VCaP (cell line): Measurements from ENCODE around the gene FOXJ1.

Experiments
- H3K27ac ChIP-seq: fragments of 450-650 bp; 2 replicates; pipeline ENCODE4 v1.5.1; 2017
- TF ChIP-seq, protein P1 (sequence below): fragments of 450-650 bp; conservative IDR thresholded peaks from 2 replicates; pipeline ENCODE4 v1.5.1; 2017; ENCODE audit warnings: mild to moderate bottlenecking, moderate library complexity

FOXJ1 gene

DNA sequence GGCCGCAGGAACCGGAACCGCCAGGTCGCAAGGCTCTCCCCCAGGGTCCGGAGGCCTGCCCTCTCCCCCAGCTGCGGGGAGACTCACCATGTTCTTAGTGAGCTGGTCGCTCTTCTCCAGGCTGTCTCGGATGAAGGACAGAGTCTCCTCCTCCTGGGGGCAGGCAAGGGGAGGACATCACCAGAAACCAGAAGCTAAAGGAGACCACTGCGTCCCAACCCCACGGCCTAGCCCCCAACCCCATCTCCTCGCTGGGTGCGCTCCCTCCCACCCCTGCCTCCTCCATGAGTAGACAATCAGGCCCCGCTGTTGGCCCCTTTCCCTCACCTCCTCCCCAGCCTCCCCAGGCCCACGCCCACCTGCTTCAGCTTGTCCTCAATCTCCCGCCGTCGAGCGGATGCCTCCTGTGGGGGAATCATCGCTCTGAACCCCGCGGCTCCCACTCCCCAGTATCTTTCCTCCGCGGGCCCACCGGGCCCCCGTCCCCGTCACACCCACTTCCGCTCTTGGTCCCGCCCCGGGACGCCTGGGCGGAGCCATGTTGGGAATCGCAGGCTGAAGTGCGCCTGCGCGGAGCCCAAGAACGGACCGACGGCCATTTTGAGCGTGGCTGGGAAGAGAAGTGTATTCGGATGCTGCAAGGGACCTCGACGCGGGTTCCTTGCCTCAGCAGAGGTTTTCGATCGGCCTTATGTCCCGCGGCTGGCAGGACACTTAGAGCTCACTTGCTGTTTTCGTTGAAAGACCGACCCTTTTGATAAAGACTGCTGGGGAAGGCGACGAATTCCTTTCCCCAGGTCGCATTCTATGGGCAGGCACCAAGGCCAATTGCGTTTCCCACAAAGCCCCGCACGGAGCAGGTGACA lies 37.5 kb downstream of the FOXJ1 start, which contains the start of gene EXOC7:
Gene EXOC7 (minus strand): TSS at position 514 of the 866 bp plus-strand sequence. CDS start 95 bp downstream, at position 419.
- TF ChIP-seq, protein P1, sequence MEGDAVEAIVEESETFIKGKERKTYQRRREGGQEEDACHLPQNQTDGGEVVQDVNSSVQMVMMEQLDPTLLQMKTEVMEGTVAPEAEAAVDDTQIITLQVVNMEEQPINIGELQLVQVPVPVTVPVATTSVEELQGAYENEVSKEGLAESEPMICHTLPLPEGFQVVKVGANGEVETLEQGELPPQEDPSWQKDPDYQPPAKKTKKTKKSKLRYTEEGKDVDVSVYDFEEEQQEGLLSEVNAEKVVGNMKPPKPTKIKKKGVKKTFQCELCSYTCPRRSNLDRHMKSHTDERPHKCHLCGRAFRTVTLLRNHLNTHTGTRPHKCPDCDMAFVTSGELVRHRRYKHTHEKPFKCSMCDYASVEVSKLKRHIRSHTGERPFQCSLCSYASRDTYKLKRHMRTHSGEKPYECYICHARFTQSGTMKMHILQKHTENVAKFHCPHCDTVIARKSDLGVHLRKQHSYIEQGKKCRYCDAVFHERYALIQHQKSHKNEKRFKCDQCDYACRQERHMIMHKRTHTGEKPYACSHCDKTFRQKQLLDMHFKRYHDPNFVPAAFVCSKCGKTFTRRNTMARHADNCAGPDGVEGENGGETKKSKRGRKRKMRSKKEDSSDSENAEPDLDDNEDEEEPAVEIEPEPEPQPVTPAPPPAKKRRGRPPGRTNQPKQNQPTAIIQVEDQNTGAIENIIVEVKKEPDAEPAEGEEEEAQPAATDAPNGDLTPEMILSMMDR: no peak
- H3K27ac ChIP-seq: peak within 1 kb of the TSS; percentile 87

DNA sequence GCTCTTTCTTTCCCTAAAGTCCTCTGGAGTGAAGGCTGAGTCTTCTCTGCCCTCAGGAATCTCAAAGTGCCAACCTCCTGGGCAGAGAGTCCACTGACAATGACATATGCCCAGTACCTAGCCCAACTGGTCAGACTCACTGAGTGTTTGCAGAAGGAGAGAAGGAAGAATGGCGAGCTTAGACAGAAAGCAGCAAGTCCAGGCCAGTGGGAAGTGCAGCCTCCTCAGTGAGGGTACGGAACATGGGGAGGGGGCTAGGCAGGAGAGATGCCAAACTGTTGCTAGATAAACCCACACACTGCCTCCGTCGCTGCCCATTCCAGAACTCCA lies 38.1 kb downstream of the FOXJ1 start:
- peak overlapping the region; percentile 87 for H3K27ac ChIP-seq
- TF ChIP-seq, protein P1: no peak

DNA sequence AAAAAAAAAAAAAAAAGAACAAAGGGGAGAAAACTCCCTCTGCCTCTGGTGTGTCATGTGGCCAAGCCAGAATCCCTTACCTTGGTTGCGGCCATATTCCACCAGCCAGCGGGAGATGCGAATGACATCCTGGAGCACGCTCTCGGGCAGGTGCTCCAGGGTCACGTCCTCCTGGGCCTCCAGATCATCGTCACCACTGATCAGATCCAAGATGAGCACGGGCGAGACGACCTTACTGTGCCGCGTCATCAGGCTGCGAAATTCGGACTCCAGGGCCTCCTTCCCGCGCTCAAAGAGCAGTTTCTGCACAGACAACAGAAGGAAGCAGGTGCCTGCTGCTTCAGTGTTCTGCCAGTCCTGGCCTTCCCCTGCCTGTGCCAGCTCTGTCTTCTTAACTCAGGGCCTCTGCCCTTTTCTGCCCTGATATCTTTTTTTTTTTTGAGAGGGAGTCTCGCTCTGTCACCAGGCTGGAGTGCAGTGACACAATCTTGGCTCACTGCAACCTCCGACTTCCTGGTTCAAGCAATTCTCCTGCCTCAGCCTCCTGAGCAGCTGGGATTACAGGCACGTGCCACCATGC lies 43.2 kb downstream of the FOXJ1 start:
- TF ChIP-seq, protein P1: no peak
- no peak overlapping the region for H3K27ac ChIP-seq

DNA sequence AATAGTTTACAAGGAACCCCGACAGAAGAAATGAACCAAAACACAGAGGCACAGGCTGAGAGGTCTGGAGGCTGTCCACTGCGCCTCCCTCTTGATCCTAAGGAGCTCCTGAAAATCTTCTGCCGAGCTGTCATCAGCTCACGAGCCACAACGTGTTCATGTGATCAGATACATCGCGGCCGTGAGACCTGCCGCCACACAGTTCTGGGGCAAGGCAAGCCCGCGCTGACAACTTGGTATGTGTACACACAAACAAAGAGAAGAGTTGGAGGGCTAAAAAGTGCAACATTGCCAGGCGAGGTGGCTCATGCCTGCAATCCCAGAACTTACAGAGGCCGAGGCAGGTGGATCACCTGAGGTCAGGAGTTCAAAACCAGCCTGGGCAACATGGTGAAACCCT lies 45.1 kb downstream of the FOXJ1 start:
- TF ChIP-seq, protein P1: no peak
- H3K27ac ChIP-seq: no peak overlapping the region

DNA sequence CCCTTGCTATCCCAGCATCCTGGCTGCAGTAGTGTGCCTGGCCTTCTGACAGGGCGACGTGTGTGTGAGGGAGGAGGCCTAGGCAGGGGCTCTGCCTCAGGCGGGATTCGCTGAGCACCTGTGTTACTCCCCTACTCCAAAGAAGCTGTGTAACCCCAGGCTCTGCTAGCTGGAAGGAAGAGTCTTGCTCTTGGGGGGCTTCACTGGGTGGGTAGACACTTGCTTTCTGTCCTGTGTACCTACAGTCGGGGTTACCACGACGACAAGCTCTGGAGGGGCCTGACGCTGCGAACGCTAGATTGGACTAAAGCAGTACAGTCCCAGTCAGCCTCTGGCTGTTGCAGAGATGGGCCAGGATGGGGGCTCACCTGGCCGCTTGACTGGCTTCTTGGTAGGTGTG lies 47.0 kb downstream of the FOXJ1 start:
- TF ChIP-seq, protein P1: no peak
- no peak overlapping the region for H3K27ac ChIP-seq

DNA sequence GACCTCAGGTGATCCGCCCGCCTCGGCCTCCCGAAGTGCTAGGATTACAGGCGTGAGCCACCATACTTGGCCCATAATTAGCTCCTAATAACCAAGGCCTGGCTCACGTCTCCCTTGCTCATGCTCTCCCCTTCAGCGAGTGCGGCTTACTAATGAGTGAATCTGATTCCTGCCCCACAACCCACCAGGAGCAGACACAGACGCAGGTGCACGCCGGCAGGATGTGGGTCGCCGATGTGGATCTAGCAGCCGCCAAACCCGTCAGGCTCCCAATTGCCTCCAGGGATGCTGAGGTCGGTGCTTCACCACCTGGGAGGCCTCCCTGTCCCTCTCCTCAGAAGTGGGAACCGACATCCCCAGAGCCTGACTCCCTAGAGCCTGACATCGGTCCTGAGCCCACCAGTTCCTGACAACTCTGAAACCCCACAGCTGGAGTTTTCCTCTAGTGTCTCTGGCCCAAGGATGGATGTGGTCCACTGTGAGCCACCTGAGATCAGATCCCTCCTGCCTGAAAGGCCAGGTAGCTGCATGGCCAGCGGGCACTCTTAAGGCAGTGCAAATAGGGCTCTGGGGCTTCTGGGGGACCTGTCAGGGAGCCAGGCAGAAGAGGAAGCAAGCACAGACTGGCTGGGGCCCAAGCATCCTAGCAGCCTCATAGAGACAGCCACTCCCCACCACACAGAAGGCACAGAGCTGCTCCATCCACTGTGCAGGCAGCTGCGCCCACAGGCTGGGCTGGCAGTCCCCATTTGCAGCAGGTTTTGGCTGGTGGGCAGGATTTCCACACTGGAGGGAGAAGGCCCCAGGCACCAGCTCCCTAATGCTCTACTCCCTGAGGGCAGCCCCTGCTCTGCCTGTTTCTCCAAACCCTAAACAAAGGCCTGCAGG lies 48.3 kb downstream of the FOXJ1 start:
- H3K27ac ChIP-seq: no peak overlapping the region
- TF ChIP-seq, protein P1: no peak
